HCT116 (cell line): Measurements from ENCODE around the gene FMN1. TPM values are rescaled to one million over a fixed set of nuclear protein-coding genes. Genes with fewer than 3 reads are reported as not detected.

Experiments
- ATAC-seq: fragments of 200-7000 bp; cut with Tn5 transposase; 2 replicates; pipeline ENCODE4 v1.9.1; 2020; ENCODE audit warnings: mild to moderate bottlenecking, moderate library complexity
- BruUV-seq: library from RNA; stranded (reverse); fragments of 400-500 nt; replicated peaks from 2 replicates; lab custom pipeline; 2021; lab: Mats Ljungman, UMichigan
- CTCF ChIA-PET: fragments of 300-600 bp; sonication (Branson Sonifier 250); formaldehyde crosslinking; loops from one replicate; lab custom pipeline; 2021; ENCODE audit warnings: antibody characterized with exemption; lab: Charles Lee
- POLR2A ChIA-PET: fragments of 300-600, 350-600 bp; sonication (Branson Sonifier 250); formaldehyde crosslinking; loops from one replicate; lab custom pipeline; 2021; ENCODE audit warnings: antibody characterized with exemption; lab: Charles Lee
- RAD21 ChIA-PET, 2 experiments: fragments of 300-600 bp; sonication (Branson Sonifier 250); formaldehyde crosslinking; loops; one replicate each; lab custom pipeline; 2023; ENCODE audit warnings: low total read pairs in 2 of 2; ENCODE audit not compliant: uncharacterized antibody in 2 of 2, unreplicated experiment in 2 of 2, low non-redundant PET in 1 of 2; lab: Charles Lee
- DNase-seq: peaks from one replicate; pipeline ENCODE4 v3.0.0-alpha.2; 2010; ENCODE audit warnings: low read depth, low spot score
- H2AFZ ChIP-seq: fragments of 200-600 bp; shearing (Covaris generic), sonication (generic); 2 replicates; pipeline ENCODE4 v1.6.1; 2017; ENCODE audit warnings: low read depth, mixed run types, mixed read lengths, antibody characterized with exemption, low read length; ENCODE audit not compliant: poor library complexity, severe bottlenecking
- H3K27ac ChIP-seq: 2 replicates; pipeline ENCODE4 v1.5.1; 2012; ENCODE audit warnings: low read depth, low read length
- H3K27me3 ChIP-seq: fragments of 200-600 bp; sonication (generic); 2 replicates; pipeline ENCODE4 v1.6.1; 2016; ENCODE audit warnings: mixed run types, low read length, mixed read lengths; ENCODE audit not compliant: insufficient read depth
- H3K36me3 ChIP-seq, 2 experiments: fragments of 200-500 bp in 1 of 2; fragments of 200-600 bp in 1 of 2; sonication (Bioruptor generic) in 1 of 2; sonication (generic) in 1 of 2; 2 replicates each; pipeline versions ENCODE4 v1.5.1 to v1.6.1; 2014 to 2016; ENCODE audit warnings: low read length in 2 of 2, inconsistent platforms in 1 of 2, mixed read lengths in 1 of 2, mixed run types in 1 of 2; ENCODE audit not compliant: insufficient read depth in 2 of 2, control insufficient read depth in 1 of 2
- H3K4me1 ChIP-seq, 2 experiments: fragments of 200-600 bp in 1 of 2; sonication (generic) in 1 of 2; 2 replicates each; pipeline versions ENCODE4 v1.5.1 to v1.6.1; 2012 to 2017; ENCODE audit warnings: low read length in 2 of 2, inconsistent platforms in 1 of 2, mild to moderate bottlenecking in 1 of 2, mixed read lengths in 1 of 2, mixed run types in 1 of 2, moderate library complexity in 1 of 2; ENCODE audit not compliant: insufficient read depth in 2 of 2, control insufficient read depth in 1 of 2
- H3K4me2 ChIP-seq: fragments of 200-600 bp; sonication (generic); 2 replicates; pipeline ENCODE4 v1.6.1; 2017; ENCODE audit warnings: mixed run types, low read length, mixed read lengths
- H3K4me3 ChIP-seq, 2 experiments: fragments of 200-600 bp in 1 of 2; sonication (generic) in 1 of 2; replicated peaks in 1 of 2; 2 replicates each; pipeline ENCODE4 v1.5.1; 2011 to 2016; ENCODE audit warnings: low read length in 2 of 2, control low read depth in 1 of 2, low read depth in 1 of 2, mild to moderate bottlenecking in 1 of 2, mixed read lengths in 1 of 2, mixed run types in 1 of 2
- H3K79me2 ChIP-seq: fragments of 200-600 bp; sonication (generic); 2 replicates; pipeline ENCODE4 v1.6.1; 2017; ENCODE audit warnings: mild to moderate bottlenecking, mixed run types, low read length, moderate library complexity, mixed read lengths; ENCODE audit not compliant: insufficient read depth
- H3K9ac ChIP-seq: fragments of 200-600 bp; sonication (generic); 2 replicates; pipeline ENCODE4 v1.6.1; 2016; ENCODE audit warnings: low read length, mixed read lengths
- H3K9me2 ChIP-seq: fragments of 200-600 bp; sonication (generic), shearing (Covaris generic); 2 replicates; pipeline ENCODE4 v1.6.1; 2017; ENCODE audit warnings: mixed run types, mild to moderate bottlenecking, moderate library complexity; ENCODE audit not compliant: insufficient read depth
- H3K9me3 ChIP-seq, 2 experiments: fragments of 200-500 bp in 1 of 2; fragments of 200-600 bp in 1 of 2; sonication (Bioruptor generic) in 1 of 2; sonication (generic) in 1 of 2; 2 replicates each; pipeline ENCODE4 v1.6.1; 2014 to 2017; ENCODE audit warnings: low read length in 2 of 2, mixed read lengths in 2 of 2, inconsistent platforms in 1 of 2, low read depth in 1 of 2, mild to moderate bottlenecking in 1 of 2, mixed run types in 1 of 2, moderate library complexity in 1 of 2; ENCODE audit not compliant: control insufficient read depth in 1 of 2, insufficient read depth in 1 of 2
- H4K20me1 ChIP-seq: fragments of 200-600 bp; sonication (generic), shearing (Covaris generic); 2 replicates; pipeline ENCODE4 v1.6.1; 2017; ENCODE audit warnings: mixed run types, mild to moderate bottlenecking, moderate library complexity; ENCODE audit not compliant: insufficient read depth
- CBX3 ChIP-seq: IDR thresholded peaks from 2 replicates; pipeline ENCODE4 v1.6.1; 2012; ENCODE audit warnings: low read depth
- CEBPB ChIP-seq: IDR thresholded peaks from 2 replicates; pipeline ENCODE4 v1.6.1; 2012; ENCODE audit warnings: low read depth
- EZH2 ChIP-seq: fragments of 200-600 bp; sonication (generic); IDR thresholded peaks from 2 replicates; pipeline ENCODE4 v1.6.1; 2017; ENCODE audit warnings: antibody characterized with exemption, mixed run types
- EZH2phosphoT487 ChIP-seq: fragments of 200-600 bp; IDR thresholded peaks from 2 replicates; pipeline ENCODE4 v1.6.1; 2018; ENCODE audit warnings: antibody characterized with exemption, borderline replicate concordance
- JUND ChIP-seq: IDR thresholded peaks from 2 replicates; pipeline ENCODE4 v1.6.1; 2012
- RAD21 ChIP-seq: IDR thresholded peaks from 2 replicates; pipeline ENCODE4 v1.6.1; 2012; ENCODE audit warnings: low read depth, mild to moderate bottlenecking
- SRF ChIP-seq: IDR thresholded peaks from 2 replicates; pipeline ENCODE4 v1.6.1; 2012; ENCODE audit warnings: low read depth
- TCF7L2 ChIP-seq: IDR thresholded peaks from 2 replicates; pipeline ENCODE4 v1.7.0; 2011; ENCODE audit warnings: borderline replicate concordance, inconsistent platforms; ENCODE audit not compliant: insufficient read depth, insufficient read length; ENCODE audit errors: extremely low read depth
- intact Hi-C: fragments of 100-400 bp; cut with micrococcal nuclease; formaldehyde crosslinking; loops from 2 replicates; pipeline ENCODE4 v1.10.0; 2022
- total RNA-seq: library from RNA; stranded (reverse); gene quantifications from one replicate; pipeline ENCODE4 v1.2.1, GENCODE V29; 2021; ENCODE audit not compliant: unreplicated experiment
- TF ChIP-seq, protein P1 (sequence below): IDR thresholded peaks from 2 replicates; pipeline ENCODE4 v1.6.1; 2012
- TF ChIP-seq, protein P2 (sequence below): IDR thresholded peaks from 2 replicates; pipeline ENCODE4 v1.6.1; 2012; ENCODE audit warnings: low read depth
- TF ChIP-seq, protein P3 (sequence below): IDR thresholded peaks from 2 replicates; pipeline ENCODE4 v1.6.1; 2012

Gene FMN1
- total RNA-seq, 1 experiment from 2014 or later: 0.39 TPM

DNA sequence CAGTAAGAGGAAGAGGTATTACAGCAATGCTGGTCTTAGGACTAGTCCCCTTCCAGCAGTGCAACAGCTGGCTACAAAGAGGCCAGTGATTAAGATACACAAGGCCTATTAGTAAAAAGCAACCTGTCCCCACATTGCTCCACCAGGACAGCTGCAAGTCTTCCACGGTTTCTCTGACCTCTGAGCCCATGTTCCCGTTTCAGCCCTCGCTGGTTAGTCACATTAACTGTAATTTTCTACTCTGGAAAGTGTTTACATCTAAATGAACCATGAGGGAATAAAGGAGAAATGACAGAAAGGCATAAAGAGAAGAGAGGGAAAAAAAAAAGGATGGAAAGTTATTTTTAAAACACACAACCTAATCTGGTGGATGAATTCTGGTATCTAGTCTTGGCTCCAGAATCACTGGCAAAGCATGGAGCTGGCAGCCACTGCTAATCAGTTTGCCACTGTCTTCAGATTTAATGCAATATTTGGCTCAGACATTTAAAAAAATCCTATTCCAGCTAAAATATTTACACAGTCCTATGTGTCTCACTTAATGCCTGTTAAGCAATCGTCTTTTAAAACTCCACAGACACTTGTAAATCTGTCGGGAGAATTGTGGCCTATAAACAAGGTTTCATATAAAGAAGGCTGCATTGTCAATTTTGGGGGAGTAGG is 321.8 kb downstream of the FMN1 start:
- Histone ChIP-seq H4K20me1 (no peaks in the 10 kb centered on the region), H3K4me3 (no peak overlapping the region), H3K9me3 (no peaks in the 10 kb centered on the region), H3K27ac (no peak overlapping the region), H2AFZ (no peak overlapping the region), H3K9me2 (no peaks in the 10 kb centered on the region), H3K27me3 (no peaks in the 10 kb centered on the region), H3K36me3 (no peaks in the 10 kb centered on the region), H3K4me2 (no peak overlapping the region), H3K79me2 (no peaks in the 10 kb centered on the region), H3K4me1 (peaks cover 12 to 38% of the 10 kb centered on the region in 2 experiments), H3K9ac (no peak overlapping the region)
- TF ChIP-seq, protein P1, sequence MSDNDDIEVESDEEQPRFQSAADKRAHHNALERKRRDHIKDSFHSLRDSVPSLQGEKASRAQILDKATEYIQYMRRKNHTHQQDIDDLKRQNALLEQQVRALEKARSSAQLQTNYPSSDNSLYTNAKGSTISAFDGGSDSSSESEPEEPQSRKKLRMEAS: no peak
- no peak for TF ChIP-seq JUND
- no peak for TF ChIP-seq EZH2phosphoT487
- TF ChIP-seq TCF7L2: no peak
- no peak for TF ChIP-seq CBX3
- TF ChIP-seq CEBPB: no peak
- no peak for TF ChIP-seq SRF
- TF ChIP-seq, protein P2, sequence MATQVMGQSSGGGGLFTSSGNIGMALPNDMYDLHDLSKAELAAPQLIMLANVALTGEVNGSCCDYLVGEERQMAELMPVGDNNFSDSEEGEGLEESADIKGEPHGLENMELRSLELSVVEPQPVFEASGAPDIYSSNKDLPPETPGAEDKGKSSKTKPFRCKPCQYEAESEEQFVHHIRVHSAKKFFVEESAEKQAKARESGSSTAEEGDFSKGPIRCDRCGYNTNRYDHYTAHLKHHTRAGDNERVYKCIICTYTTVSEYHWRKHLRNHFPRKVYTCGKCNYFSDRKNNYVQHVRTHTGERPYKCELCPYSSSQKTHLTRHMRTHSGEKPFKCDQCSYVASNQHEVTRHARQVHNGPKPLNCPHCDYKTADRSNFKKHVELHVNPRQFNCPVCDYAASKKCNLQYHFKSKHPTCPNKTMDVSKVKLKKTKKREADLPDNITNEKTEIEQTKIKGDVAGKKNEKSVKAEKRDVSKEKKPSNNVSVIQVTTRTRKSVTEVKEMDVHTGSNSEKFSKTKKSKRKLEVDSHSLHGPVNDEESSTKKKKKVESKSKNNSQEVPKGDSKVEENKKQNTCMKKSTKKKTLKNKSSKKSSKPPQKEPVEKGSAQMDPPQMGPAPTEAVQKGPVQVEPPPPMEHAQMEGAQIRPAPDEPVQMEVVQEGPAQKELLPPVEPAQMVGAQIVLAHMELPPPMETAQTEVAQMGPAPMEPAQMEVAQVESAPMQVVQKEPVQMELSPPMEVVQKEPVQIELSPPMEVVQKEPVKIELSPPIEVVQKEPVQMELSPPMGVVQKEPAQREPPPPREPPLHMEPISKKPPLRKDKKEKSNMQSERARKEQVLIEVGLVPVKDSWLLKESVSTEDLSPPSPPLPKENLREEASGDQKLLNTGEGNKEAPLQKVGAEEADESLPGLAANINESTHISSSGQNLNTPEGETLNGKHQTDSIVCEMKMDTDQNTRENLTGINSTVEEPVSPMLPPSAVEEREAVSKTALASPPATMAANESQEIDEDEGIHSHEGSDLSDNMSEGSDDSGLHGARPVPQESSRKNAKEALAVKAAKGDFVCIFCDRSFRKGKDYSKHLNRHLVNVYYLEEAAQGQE: no peak
- TF ChIP-seq EZH2: no peak
- TF ChIP-seq, protein P3, sequence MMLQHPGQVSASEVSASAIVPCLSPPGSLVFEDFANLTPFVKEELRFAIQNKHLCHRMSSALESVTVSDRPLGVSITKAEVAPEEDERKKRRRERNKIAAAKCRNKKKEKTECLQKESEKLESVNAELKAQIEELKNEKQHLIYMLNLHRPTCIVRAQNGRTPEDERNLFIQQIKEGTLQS: no peak
- no peak for TF ChIP-seq RAD21
- DNase-seq (no peak), ATAC-seq (no peak)
- CTCF ChIA-PET: no interaction called here
- RAD21 ChIA-PET: no interaction called here
- intact Hi-C loops: loop anchor here (10.0 kb wide), 1 partner anchor 412 kb away; no protein-coding TSS in a partner anchor
- BruUV-seq: no TSS peak
- POLR2A ChIA-PET: no interaction called here
